NCI-H1436 treated with DMSO at 0.1 percent for 48 hours (cell line): ENCODE data around the gene TMX1.

ENCODE experiments used
- DNase-seq: peaks from one replicate; lab custom pipeline; 2025; lab: John Stamatoyannopoulos, UW

Gene TMX1

GRCh38 chr14:51293149-51293911, 53.3 kb downstream of the TMX1 start:
- DNase-seq = no peak

- no peak for DNase-seq
Observed at GRCh38 chr14:51293912-51294389, 53.9 kb downstream of the TMX1 start.

GRCh38 chr14:51294951-51295525, 55.0 kb downstream of the TMX1 start:
- DNase-seq = no peak

GRCh38 chr14:51295646-51296263, 55.7 kb downstream of the TMX1 start:
- no peak for DNase-seq

- no peak for DNase-seq
Observed at GRCh38 chr14:51297066-51297465, 57.0 kb downstream of the TMX1 start.

GRCh38 chr14:51298895-51299294, 58.8 kb downstream of the TMX1 start:
- no peak for DNase-seq

- DNase-seq = no peak
Observed at GRCh38 chr14:51302295-51303030, 62.4 kb downstream of the TMX1 start.

- no peak for DNase-seq
Observed at GRCh38 chr14:51304438-51304837, 64.4 kb downstream of the TMX1 start.

GRCh38 chr14:51304941-51305340, 64.9 kb downstream of the TMX1 start:
- DNase-seq = no peak

GRCh38 chr14:51305751-51306150, 65.7 kb downstream of the TMX1 start:
- DNase-seq = no peak
